Keratinocyte (primary cell): ENCODE measurements around the gene TSPAN11.

Experiments
- CTCF ChIP-seq, 3 experiments: IDR thresholded peaks in 1 of 3; conservative IDR thresholded peaks in 1 of 3; optimal IDR thresholded peaks in 1 of 3; 2 replicates in 2 of 3; 3 replicates in 1 of 3; pipeline versions ENCODE3 to v1.5.1; 2011; ENCODE audit warnings: low read length in 3 of 3, mild to moderate bottlenecking in 3 of 3, moderate library complexity in 2 of 3, control low read depth in 1 of 3, inconsistent platforms in 1 of 3; ENCODE audit not compliant: insufficient read depth in 2 of 3; ENCODE audit errors: extremely low read depth in 1 of 3
- EZH2 ChIP-seq: IDR thresholded peaks from one replicate; pipeline ENCODE4 v1.6.1; 2012; ENCODE audit warnings: inconsistent platforms, mild to moderate bottlenecking, low read length, moderate library complexity

GRCh38 chr12:30964896-30965612, 38.5 kb downstream of the TSPAN11 start:
- no peak for TF ChIP-seq CTCF (optimal IDR thresholded peaks at IDR 0.05 in 1 of 3, IDR thresholded peaks at IDR 0.05 in 1 of 3, conservative IDR thresholded peaks at IDR 0.05 in 1 of 3; ENCODE audit: extremely low read depth in 1 of 3, insufficient read depth in 2 of 3, low read length in 3 of 3)
- no peak for TF ChIP-seq EZH2
